ENCODE data around the gene OSBPL5.

The OSBPL5 gene

DNA sequence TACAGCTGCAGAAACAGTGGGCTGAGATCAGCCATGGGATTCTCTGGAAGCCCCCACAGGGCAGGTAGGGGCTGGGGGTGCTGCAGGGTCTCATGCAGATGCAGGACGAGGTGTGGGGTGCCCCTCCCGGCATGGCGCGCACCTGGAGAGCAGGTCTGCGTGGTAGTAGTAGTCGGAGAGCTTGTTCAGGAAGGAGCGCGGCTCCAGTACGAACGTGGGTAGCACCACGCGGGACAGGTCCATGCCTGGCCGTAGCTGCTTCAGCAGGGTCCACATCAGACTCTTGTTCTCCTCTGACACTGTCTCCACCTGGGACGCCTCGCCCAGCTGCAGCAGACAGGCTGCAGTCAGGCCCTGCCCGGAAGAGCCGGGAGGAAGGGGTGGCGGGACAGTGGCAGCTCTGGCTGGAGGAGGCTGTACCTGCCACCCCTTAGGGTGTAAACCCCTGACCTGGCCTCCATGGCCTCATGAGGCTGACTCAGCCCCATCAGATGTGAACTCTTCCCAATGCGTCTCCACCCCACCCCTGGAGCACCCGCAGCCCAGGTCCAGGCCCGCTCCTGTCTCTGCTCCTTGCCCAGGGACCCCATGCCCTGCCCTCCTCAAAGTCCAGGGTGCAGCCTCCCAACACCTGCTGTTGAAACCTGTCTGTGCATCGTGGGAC is 60.9 kb downstream of the OSBPL5 start:
- ChIA-PET POLR2A (no interaction called here), CTCF (interaction anchor here (1.2 to 4.4 kb wide), 2 partner anchors 9 to 12 kb away, joined by 3 to 32 read pairs; no protein-coding TSS in a partner anchor)
- TF ChIP-seq, protein P1, sequence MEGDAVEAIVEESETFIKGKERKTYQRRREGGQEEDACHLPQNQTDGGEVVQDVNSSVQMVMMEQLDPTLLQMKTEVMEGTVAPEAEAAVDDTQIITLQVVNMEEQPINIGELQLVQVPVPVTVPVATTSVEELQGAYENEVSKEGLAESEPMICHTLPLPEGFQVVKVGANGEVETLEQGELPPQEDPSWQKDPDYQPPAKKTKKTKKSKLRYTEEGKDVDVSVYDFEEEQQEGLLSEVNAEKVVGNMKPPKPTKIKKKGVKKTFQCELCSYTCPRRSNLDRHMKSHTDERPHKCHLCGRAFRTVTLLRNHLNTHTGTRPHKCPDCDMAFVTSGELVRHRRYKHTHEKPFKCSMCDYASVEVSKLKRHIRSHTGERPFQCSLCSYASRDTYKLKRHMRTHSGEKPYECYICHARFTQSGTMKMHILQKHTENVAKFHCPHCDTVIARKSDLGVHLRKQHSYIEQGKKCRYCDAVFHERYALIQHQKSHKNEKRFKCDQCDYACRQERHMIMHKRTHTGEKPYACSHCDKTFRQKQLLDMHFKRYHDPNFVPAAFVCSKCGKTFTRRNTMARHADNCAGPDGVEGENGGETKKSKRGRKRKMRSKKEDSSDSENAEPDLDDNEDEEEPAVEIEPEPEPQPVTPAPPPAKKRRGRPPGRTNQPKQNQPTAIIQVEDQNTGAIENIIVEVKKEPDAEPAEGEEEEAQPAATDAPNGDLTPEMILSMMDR (IDR thresholded peaks at IDR 0.05; ENCODE audit: insufficient read depth, low read length, missing control alignments) = no peak
- DNase-seq (ENCODE audit: low read depth, low spot score) = no peak
- H3K4me3 ChIP-seq (ENCODE audit: low read depth, low read length) = no peak overlapping the region

- ChIA-PET POLR2A (no interaction called here), CTCF (interaction anchor here (0.7 to 4.4 kb wide), 2 partner anchors 9 to 11 kb away, joined by 3 to 32 read pairs; no protein-coding TSS in a partner anchor)
- no peak for DNase-seq (ENCODE audit: low read depth, low spot score)
- H3K4me3 ChIP-seq (ENCODE audit: low read depth, low read length) = no peak overlapping the region
- TF ChIP-seq, protein P1 (IDR thresholded peaks at IDR 0.05; ENCODE audit: insufficient read depth, low read length, missing control alignments) = no peak
Measured at GRCh38 chr11:3103076-3103475, 62.0 kb downstream of the OSBPL5 start.

GRCh38 chr11:3102641-3102921 is 62.5 kb downstream of the OSBPL5 start:
- TF ChIP-seq, protein P1 (IDR thresholded peaks at IDR 0.05; ENCODE audit: insufficient read depth, low read length, missing control alignments) = no peak
- no peak for DNase-seq (ENCODE audit: low read depth, low spot score)
- POLR2A ChIA-PET = interaction anchor here (0.9 kb wide), 1 partner anchor 11 kb away, joined by 3 read pairs; no protein-coding TSS in a partner anchor
- CTCF ChIA-PET = interaction anchor here (0.7 to 4.4 kb wide), 2 partner anchors 9 to 11 kb away, joined by 3 to 32 read pairs; no protein-coding TSS in a partner anchor
- H3K4me3 ChIP-seq (ENCODE audit: low read depth, low read length) = no peak overlapping the region

GRCh38 chr11:3101921-3102640 is 63.0 kb downstream of the OSBPL5 start:
- H3K4me3 ChIP-seq (ENCODE audit: low read depth, low read length) = no peak overlapping the region
- ChIA-PET POLR2A (interaction anchor here (0.9 kb wide), 1 partner anchor 10 kb away, joined by 3 read pairs; no protein-coding TSS in a partner anchor), CTCF (interaction anchor here (0.9 to 4.4 kb wide), 2 partner anchors 10 kb away, joined by 3 to 32 read pairs; no protein-coding TSS in a partner anchor)
- no peak for DNase-seq (ENCODE audit: low read depth, low spot score)
- TF ChIP-seq, protein P1 (IDR thresholded peaks at IDR 0.05; ENCODE audit: insufficient read depth, low read length, missing control alignments) = no peak

DNA sequence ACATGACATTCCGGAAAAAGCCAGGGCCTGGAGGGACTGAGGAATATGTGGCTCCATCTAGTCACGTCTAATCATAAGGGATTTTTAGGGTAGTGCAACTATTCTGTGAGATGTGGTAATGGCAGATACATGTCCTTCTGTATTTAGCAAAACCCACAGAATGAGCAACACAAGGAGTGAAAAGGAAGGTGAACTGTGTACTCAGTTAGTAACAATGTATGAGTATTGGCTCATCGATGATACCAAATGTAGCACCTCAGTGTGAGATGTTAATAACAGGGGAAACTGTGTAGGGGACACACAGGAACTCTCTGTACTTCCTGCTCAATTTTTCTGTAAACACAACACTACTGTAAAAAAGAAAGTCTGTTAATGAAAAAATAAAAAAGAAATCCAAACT is 65.9 kb downstream of the OSBPL5 start:
- TF ChIP-seq, protein P1 (IDR thresholded peaks at IDR 0.05; ENCODE audit: insufficient read depth, low read length, missing control alignments) = no peak
- no peak for DNase-seq (ENCODE audit: low read depth, low spot score)
- ChIA-PET POLR2A (no interaction called here), CTCF (interaction anchor here (1.7 kb wide), 1 partner anchor 10 kb away, joined by 5 read pairs; no protein-coding TSS in a partner anchor)
- no peak overlapping the region for H3K4me3 ChIP-seq (ENCODE audit: low read depth, low read length)

GRCh38 chr11:3096909-3097530 is 68.1 kb downstream of the OSBPL5 start:
- ChIA-PET CTCF (no interaction called here), POLR2A (no interaction called here)
- DNase-seq (ENCODE audit: low read depth, low spot score) = no peak
- no peak overlapping the region for H3K4me3 ChIP-seq (ENCODE audit: low read depth, low read length)
- TF ChIP-seq, protein P1 (IDR thresholded peaks at IDR 0.05; ENCODE audit: insufficient read depth, low read length, missing control alignments) = no peak
